Muscle of leg (tissue), 11 donors: ENCODE results near the gene BAIAP2. TPM values are rescaled to one million over a fixed set of nuclear protein-coding genes. Genes with fewer than 3 reads are reported as not detected.

Experiments used
- DNase-seq: peaks from one replicate; pipeline ENCODE4 v3.0.0; 2013
- H3K27ac ChIP-seq: one replicate; pipeline ENCODE4 v1.5.1; 2013; ENCODE audit warnings: mild to moderate bottlenecking, low read length, control low read depth
- H3K27me3 ChIP-seq: one replicate; pipeline ENCODE4 v1.6.1; 2013; ENCODE audit warnings: low read length; ENCODE audit not compliant: control insufficient read depth, insufficient read depth
- H3K36me3 ChIP-seq: one replicate; pipeline ENCODE4 v1.6.1; 2013; ENCODE audit warnings: low read length; ENCODE audit not compliant: control insufficient read depth, insufficient read depth
- H3K4me1 ChIP-seq: one replicate; pipeline ENCODE4 v1.6.1; 2013; ENCODE audit warnings: low read length; ENCODE audit not compliant: control insufficient read depth, insufficient read depth
- H3K4me3 ChIP-seq: one replicate; pipeline ENCODE4 v1.5.1; 2013; ENCODE audit warnings: low read length, control low read depth
- H3K9me3 ChIP-seq: replicated peaks from 2 replicates; pipeline ENCODE4 v1.6.1; 2013; ENCODE audit warnings: low read depth, low read length; ENCODE audit not compliant: control insufficient read depth
- WGBS: methylation state at CpG from one replicate; pipeline ENCODE4 v1.1.5; 2013; ENCODE audit warnings: missing lambda C conversion rate; ENCODE audit not compliant: insufficient coverage; 5-methylcytosine and 5-hydroxymethylcytosine counted together
- polyA plus RNA-seq, 8 donors: library from polyadenylated mRNA; unstranded; fragments of 120-200 nt; gene quantifications; one replicate each; pipeline versions ENCODE4 v1.2.1 to v1.2.3, GENCODE V29; 2013; ENCODE audit warnings: inconsistent platforms in 1 of 8, low replicate concordance in 1 of 8; ENCODE audit not compliant: insufficient read length in 8 of 8, insufficient read depth in 1 of 8
- total RNA-seq: library from RNA; stranded (reverse); fragments of 120-200 nt; gene quantifications from one replicate; pipeline ENCODE4 v1.2.4, GENCODE V29; 2013

BAIAP2 gene
- total and polyA plus RNA-seq, 9 donors: 11.6 to 24.7 (median 17.1) TPM

- Histone ChIP-seq H3K27ac (no peak overlapping the region), H3K4me3 (no peak overlapping the region)
Observed at GRCh38 chr17:81160306-81160705, 125.4 kb downstream of the BAIAP2 start.

GRCh38 chr17:81160747-81161453 lies 125.9 kb downstream of the BAIAP2 start:
- H3K27ac ChIP-seq: no peak overlapping the region
- peaks cover 51% of the 10 kb centered on the region for H3K4me1 ChIP-seq
- no peaks in the 10 kb centered on the region for H3K9me3 ChIP-seq
- H3K27me3 ChIP-seq: peaks cover 12% of the 10 kb centered on the region
- DNase-seq: no peak
- peaks cover 5% of the 10 kb centered on the region for H3K36me3 ChIP-seq
- 65% methylated on average over 28 of the region's 32 CpGs for WGBS
- H3K4me3 ChIP-seq: no peak overlapping the region

More at GRCh38 chr17:81160306-81160705, 125.4 kb downstream of the BAIAP2 start:
- H3K9me3 ChIP-seq: no peaks in the 10 kb centered on the region
- peaks cover 5% of the 10 kb centered on the region for H3K36me3 ChIP-seq
- H3K4me1 ChIP-seq: peaks cover 46% of the 10 kb centered on the region
- peaks cover 8% of the 10 kb centered on the region for H3K27me3 ChIP-seq
- 40% methylated on average over 25 of the region's 28 CpGs for WGBS
- DNase-seq: no peak

- Histone ChIP-seq H3K9me3 (no peaks in the 10 kb centered on the region), H3K27me3 (peaks cover 12% of the 10 kb centered on the region), H3K36me3 (peaks cover 5% of the 10 kb centered on the region), H3K4me1 (peaks cover 53% of the 10 kb centered on the region), H3K4me3 (no peak overlapping the region), H3K27ac (no peak overlapping the region)
- WGBS: 92% methylated on average over 12 of the region's 15 CpGs
- no peak for DNase-seq
Observed at GRCh38 chr17:81161536-81161935, 126.6 kb downstream of the BAIAP2 start.

- no peak for DNase-seq
- 81% methylated on average over 7 of the region's 16 CpGs for WGBS
- Histone ChIP-seq H3K36me3 (peaks cover 5% of the 10 kb centered on the region), H3K9me3 (no peaks in the 10 kb centered on the region), H3K4me1 (peaks cover 57% of the 10 kb centered on the region), H3K4me3 (no peak overlapping the region), H3K27ac (no peak overlapping the region), H3K27me3 (peaks cover 12% of the 10 kb centered on the region)
Observed at GRCh38 chr17:81161972-81162371, 127.0 kb downstream of the BAIAP2 start.

- Histone ChIP-seq H3K36me3 (peaks cover 5% of the 10 kb centered on the region), H3K27ac (no peak overlapping the region), H3K27me3 (peaks cover 12% of the 10 kb centered on the region), H3K4me3 (no peak overlapping the region), H3K4me1 (peaks cover 57% of the 10 kb centered on the region), H3K9me3 (no peaks in the 10 kb centered on the region)
- 81% methylated on average over 7 of the region's 11 CpGs for WGBS
- DNase-seq: no peak
Observed at GRCh38 chr17:81162491-81162890, 127.5 kb downstream of the BAIAP2 start.

GRCh38 chr17:81163051-81163695 lies 128.2 kb downstream of the BAIAP2 start:
- Histone ChIP-seq H3K36me3 (peaks cover 5% of the 10 kb centered on the region), H3K9me3 (no peaks in the 10 kb centered on the region), H3K4me1 (peaks cover 61% of the 10 kb centered on the region), H3K4me3 (no peak overlapping the region), H3K27ac (no peak overlapping the region), H3K27me3 (peaks cover 17% of the 10 kb centered on the region)
- WGBS: 82% methylated on average over 9 of the region's 19 CpGs
- no peak for DNase-seq

GRCh38 chr17:81163703-81164370 lies 128.9 kb downstream of the BAIAP2 start:
- Histone ChIP-seq H3K4me1 (peaks cover 65% of the 10 kb centered on the region), H3K27me3 (peaks cover 18% of the 10 kb centered on the region), H3K4me3 (no peak overlapping the region), H3K27ac (peak overlapping the region; percentile 90), H3K36me3 (peaks cover 5% of the 10 kb centered on the region), H3K9me3 (no peaks in the 10 kb centered on the region)
- WGBS: 77% methylated on average over 13 of the region's 15 CpGs
- no peak for DNase-seq

- H3K9me3 ChIP-seq: no peaks in the 10 kb centered on the region
- H3K4me3 ChIP-seq: peak overlapping the region; percentile 13
- H3K27ac ChIP-seq: peak overlapping the region; percentile 90
- 52% methylated on average over 11 of the region's 19 CpGs for WGBS
- H3K27me3 ChIP-seq: peaks cover 18% of the 10 kb centered on the region
- H3K4me1 ChIP-seq: peaks cover 64% of the 10 kb centered on the region
- peak; percentile 86 for DNase-seq
- peaks cover 5% of the 10 kb centered on the region for H3K36me3 ChIP-seq
Observed at GRCh38 chr17:81164371-81165245, 129.7 kb downstream of the BAIAP2 start.

- DNase-seq: no peak
Observed at GRCh38 chr17:81165246-81166032, 130.5 kb downstream of the BAIAP2 start, which contains the start of gene PVALEF. Gene PVALEF (plus strand): TSS chr17:81165507. CDS start chr17:81181227, 15,720 bp downstream.

More at GRCh38 chr17:81165246-81166032, 130.5 kb downstream of the BAIAP2 start, which contains the start of gene PVALEF:
- Histone ChIP-seq H3K9me3 (no peaks in the 10 kb centered on the region), H3K36me3 (peaks cover 2% of the 10 kb centered on the region), H3K4me1 (peaks cover 58% of the 10 kb centered on the region), H3K4me3 (peak within 1 kb of the TSS; percentile 55), H3K27me3 (peaks cover 18% of the 10 kb centered on the region), H3K27ac (peak within 1 kb of the TSS; percentile 90)
- WGBS: 10% methylated on average over 45 of the region's 46 CpGs
